ENCODE data around the gene TLCD3A. TPM values are rescaled to one million over a fixed set of nuclear protein-coding genes. Genes with fewer than 3 reads are reported as not detected.
A peak's percentile ranks its signal among the peaks of the same experiment; 100 is the strongest.
"Not testable (repeated sequence)": the region's sequence is repeated elsewhere in the genome, so short reads cannot be mapped to it uniquely, and the experiment has no call there.

The TLCD3A gene
- total RNA-seq, 1 donor from 2014 or later: 9.4 TPM

DNA sequence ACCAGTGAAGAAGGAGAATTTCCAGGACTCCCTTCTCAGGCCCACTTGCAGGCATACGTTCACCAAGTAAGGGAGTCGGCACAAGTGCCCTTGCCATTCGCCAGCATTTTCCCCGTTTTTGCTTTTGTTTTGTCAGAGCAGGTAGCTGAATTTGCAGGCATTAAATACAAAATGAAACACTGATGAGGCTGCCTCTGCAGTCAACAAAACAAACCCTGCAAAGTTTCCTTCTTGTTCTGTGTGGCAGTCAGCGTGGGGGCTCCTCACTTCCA, 41.9 kb downstream of the TLCD3A start:
- H3K4me3 Mint-ChIP-seq (ENCODE audit: unreplicated experiment): peak overlapping the region; percentile 8
- DNase-seq: no peak
- no peak for TF ChIP-seq CTCF (IDR thresholded peaks at IDR 0.05; ENCODE audit: partially characterized antibody, unreplicated experiment)
- peak overlapping the region; percentile 94 for H3K27ac Mint-ChIP-seq (ENCODE audit: unreplicated experiment)
- H3K36me3 Mint-ChIP-seq (ENCODE audit: unreplicated experiment): no peaks in the 10 kb centered on the region
- peaks cover 26% of the 10 kb centered on the region for H3K4me1 Mint-ChIP-seq (ENCODE audit: low read depth, unreplicated experiment)
- H3K9me3 Mint-ChIP-seq (ENCODE audit: unreplicated experiment): peaks cover 9% of the 10 kb centered on the region
- peaks cover 7% of the 10 kb centered on the region for H3K27me3 Mint-ChIP-seq (ENCODE audit: unreplicated experiment)

- Mint-ChIP-seq H3K27me3 (ENCODE audit: unreplicated experiment) (peaks cover 12% of the 10 kb centered on the region), H3K27ac (ENCODE audit: unreplicated experiment) (no peak overlapping the region), H3K9me3 (ENCODE audit: unreplicated experiment) (peaks cover 24% of the 10 kb centered on the region), H3K36me3 (ENCODE audit: unreplicated experiment) (no peaks in the 10 kb centered on the region), H3K4me3 (ENCODE audit: unreplicated experiment) (no peak overlapping the region), H3K4me1 (ENCODE audit: low read depth, unreplicated experiment) (peaks cover 24% of the 10 kb centered on the region)
- DNase-seq: no peak
- TF ChIP-seq CTCF (IDR thresholded peaks at IDR 0.05; ENCODE audit: partially characterized antibody, unreplicated experiment): no peak
These were observed 45.7 kb downstream of the TLCD3A start for GRCh38 chr17:778096-778495.

GRCh38 chr17:781805-782731, 49.7 kb downstream of the TLCD3A start, which contains the start of the genes GLOD4 and MRM3:
Gene GLOD4, minus strand, starts transcription at chr17:782280. Its CDS starts 25 bp downstream, at chr17:782255.
Gene MRM3, plus strand, starts transcription at chr17:782353. Its CDS starts 26 bp downstream, at chr17:782379.
- TF ChIP-seq CTCF (IDR thresholded peaks at IDR 0.05; ENCODE audit: partially characterized antibody, unreplicated experiment): peak; percentile 34
- Mint-ChIP-seq H3K4me3 (ENCODE audit: unreplicated experiment) (peak within 1 kb of the TSS; percentile 96), H3K36me3 (ENCODE audit: unreplicated experiment) (peaks cover under 1% of the 10 kb centered on the region), H3K9me3 (ENCODE audit: unreplicated experiment) (peaks cover 18% of the 10 kb centered on the region), H3K4me1 (ENCODE audit: low read depth, unreplicated experiment) (peaks cover 6% of the 10 kb centered on the region), H3K27me3 (ENCODE audit: unreplicated experiment) (peaks cover 6% of the 10 kb centered on the region), H3K27ac (ENCODE audit: unreplicated experiment) (peak within 1 kb of the TSS; percentile 88)
- peak; percentile 96 for DNase-seq

GRCh38 chr17:784143-784542, 51.7 kb downstream of the TLCD3A start:
- no peak for TF ChIP-seq CTCF (IDR thresholded peaks at IDR 0.05; ENCODE audit: partially characterized antibody, unreplicated experiment)
- peaks cover 6% of the 10 kb centered on the region for H3K4me1 Mint-ChIP-seq (ENCODE audit: low read depth, unreplicated experiment)
- no peak overlapping the region for H3K27ac Mint-ChIP-seq (ENCODE audit: unreplicated experiment)
- H3K9me3 Mint-ChIP-seq (ENCODE audit: unreplicated experiment): peaks cover 18% of the 10 kb centered on the region
- H3K4me3 Mint-ChIP-seq (ENCODE audit: unreplicated experiment): peak overlapping the region; percentile 26
- H3K27me3 Mint-ChIP-seq (ENCODE audit: unreplicated experiment): peaks cover 6% of the 10 kb centered on the region
- no peak for DNase-seq
- peaks cover 4% of the 10 kb centered on the region for H3K36me3 Mint-ChIP-seq (ENCODE audit: unreplicated experiment)

- H3K4me3 Mint-ChIP-seq (ENCODE audit: unreplicated experiment); H3K4me1 Mint-ChIP-seq (ENCODE audit: low read depth, unreplicated experiment); H3K36me3 Mint-ChIP-seq (ENCODE audit: unreplicated experiment); DNase-seq; H3K27me3 Mint-ChIP-seq (ENCODE audit: unreplicated experiment); H3K27ac Mint-ChIP-seq (ENCODE audit: unreplicated experiment): not testable (repeated sequence)
- peaks cover 24% of the 10 kb centered on the region for H3K9me3 Mint-ChIP-seq (ENCODE audit: unreplicated experiment)
These were observed 53.5 kb downstream of the TLCD3A start for GRCh38 chr17:785901-786300.
